ENCODE results near the gene HIGD1A. TPM values are rescaled to one million over a fixed set of nuclear protein-coding genes. Genes with fewer than 3 reads are reported as not detected.

The HIGD1A gene
- polyA plus RNA-seq, 1 of the 3 experiments (the other 2 are of a cell fraction), result 72.1 TPM

DNA sequence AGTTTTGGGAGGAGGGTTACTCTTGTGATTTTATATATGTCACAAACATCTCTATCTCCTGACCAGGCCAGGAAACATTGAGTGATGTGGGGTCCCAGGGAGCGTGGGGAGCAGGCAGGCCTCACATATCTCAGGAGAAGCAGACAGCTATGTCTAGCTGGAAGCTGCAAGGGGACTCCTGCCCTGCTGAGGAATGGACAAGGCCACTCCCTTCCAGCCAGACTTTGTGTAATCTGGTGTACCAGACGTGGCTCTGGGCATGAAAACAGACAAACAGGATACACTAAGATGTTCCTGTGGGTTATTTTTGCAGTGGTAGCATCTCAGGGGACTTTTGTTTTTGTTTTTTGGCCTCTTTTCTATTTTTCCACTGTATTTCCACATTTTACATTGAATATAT lies 48.2 kb upstream of the HIGD1A start:
- ChIA-PET CTCF (interaction anchor here (0.7 to 3.8 kb wide), 5 partner anchors 9 to 35 kb away, joined by 3 to 21 read pairs (median 3); partner anchors contain the start of gene CYP8B1), POLR2A (no interaction called here)
- no peaks in the 10 kb centered on the region for H3K9me3 ChIP-seq
- TF ChIP-seq SIN3A (IDR thresholded peaks at IDR 0.05; ENCODE audit: borderline replicate concordance, low read depth, low read length) (no peak), TAF1 (IDR thresholded peaks at IDR 0.05; ENCODE audit: borderline replicate concordance, low read depth, low read length) (no peak), YY1 (IDR thresholded peaks at IDR 0.05; ENCODE audit: low read depth) (no peak), NFIC (IDR thresholded peaks at IDR 0.05; ENCODE audit: borderline replicate concordance) (no peak), FOXJ3 (CRISPR knock-in tag; IDR thresholded peaks at IDR 0.05) (no peak), EP300 (IDR thresholded peaks at IDR 0.05; ENCODE audit: borderline replicate concordance in 1 of 2, low read depth in 1 of 2, low read length in 1 of 2) (no peak), ELF1 (IDR thresholded peaks at IDR 0.05) (no peak)
- TF ChIP-seq, protein P1, sequence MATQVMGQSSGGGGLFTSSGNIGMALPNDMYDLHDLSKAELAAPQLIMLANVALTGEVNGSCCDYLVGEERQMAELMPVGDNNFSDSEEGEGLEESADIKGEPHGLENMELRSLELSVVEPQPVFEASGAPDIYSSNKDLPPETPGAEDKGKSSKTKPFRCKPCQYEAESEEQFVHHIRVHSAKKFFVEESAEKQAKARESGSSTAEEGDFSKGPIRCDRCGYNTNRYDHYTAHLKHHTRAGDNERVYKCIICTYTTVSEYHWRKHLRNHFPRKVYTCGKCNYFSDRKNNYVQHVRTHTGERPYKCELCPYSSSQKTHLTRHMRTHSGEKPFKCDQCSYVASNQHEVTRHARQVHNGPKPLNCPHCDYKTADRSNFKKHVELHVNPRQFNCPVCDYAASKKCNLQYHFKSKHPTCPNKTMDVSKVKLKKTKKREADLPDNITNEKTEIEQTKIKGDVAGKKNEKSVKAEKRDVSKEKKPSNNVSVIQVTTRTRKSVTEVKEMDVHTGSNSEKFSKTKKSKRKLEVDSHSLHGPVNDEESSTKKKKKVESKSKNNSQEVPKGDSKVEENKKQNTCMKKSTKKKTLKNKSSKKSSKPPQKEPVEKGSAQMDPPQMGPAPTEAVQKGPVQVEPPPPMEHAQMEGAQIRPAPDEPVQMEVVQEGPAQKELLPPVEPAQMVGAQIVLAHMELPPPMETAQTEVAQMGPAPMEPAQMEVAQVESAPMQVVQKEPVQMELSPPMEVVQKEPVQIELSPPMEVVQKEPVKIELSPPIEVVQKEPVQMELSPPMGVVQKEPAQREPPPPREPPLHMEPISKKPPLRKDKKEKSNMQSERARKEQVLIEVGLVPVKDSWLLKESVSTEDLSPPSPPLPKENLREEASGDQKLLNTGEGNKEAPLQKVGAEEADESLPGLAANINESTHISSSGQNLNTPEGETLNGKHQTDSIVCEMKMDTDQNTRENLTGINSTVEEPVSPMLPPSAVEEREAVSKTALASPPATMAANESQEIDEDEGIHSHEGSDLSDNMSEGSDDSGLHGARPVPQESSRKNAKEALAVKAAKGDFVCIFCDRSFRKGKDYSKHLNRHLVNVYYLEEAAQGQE (IDR thresholded peaks at IDR 0.05; ENCODE audit: low read depth, low read length), result no peak
- TF ChIP-seq, protein P2, sequence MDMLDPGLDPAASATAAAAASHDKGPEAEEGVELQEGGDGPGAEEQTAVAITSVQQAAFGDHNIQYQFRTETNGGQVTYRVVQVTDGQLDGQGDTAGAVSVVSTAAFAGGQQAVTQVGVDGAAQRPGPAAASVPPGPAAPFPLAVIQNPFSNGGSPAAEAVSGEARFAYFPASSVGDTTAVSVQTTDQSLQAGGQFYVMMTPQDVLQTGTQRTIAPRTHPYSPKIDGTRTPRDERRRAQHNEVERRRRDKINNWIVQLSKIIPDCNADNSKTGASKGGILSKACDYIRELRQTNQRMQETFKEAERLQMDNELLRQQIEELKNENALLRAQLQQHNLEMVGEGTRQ (IDR thresholded peaks at IDR 0.05; ENCODE audit: borderline replicate concordance, low read depth, low read length), result no peak
- TF ChIP-seq, protein P3, sequence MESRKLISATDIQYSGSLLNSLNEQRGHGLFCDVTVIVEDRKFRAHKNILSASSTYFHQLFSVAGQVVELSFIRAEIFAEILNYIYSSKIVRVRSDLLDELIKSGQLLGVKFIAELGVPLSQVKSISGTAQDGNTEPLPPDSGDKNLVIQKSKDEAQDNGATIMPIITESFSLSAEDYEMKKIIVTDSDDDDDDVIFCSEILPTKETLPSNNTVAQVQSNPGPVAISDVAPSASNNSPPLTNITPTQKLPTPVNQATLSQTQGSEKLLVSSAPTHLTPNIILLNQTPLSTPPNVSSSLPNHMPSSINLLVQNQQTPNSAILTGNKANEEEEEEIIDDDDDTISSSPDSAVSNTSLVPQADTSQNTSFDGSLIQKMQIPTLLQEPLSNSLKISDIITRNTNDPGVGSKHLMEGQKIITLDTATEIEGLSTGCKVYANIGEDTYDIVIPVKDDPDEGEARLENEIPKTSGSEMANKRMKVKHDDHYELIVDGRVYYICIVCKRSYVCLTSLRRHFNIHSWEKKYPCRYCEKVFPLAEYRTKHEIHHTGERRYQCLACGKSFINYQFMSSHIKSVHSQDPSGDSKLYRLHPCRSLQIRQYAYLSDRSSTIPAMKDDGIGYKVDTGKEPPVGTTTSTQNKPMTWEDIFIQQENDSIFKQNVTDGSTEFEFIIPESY (IDR thresholded peaks at IDR 0.05; ENCODE audit: borderline replicate concordance, low read depth), result no peak
- TF ChIP-seq, protein P4, sequence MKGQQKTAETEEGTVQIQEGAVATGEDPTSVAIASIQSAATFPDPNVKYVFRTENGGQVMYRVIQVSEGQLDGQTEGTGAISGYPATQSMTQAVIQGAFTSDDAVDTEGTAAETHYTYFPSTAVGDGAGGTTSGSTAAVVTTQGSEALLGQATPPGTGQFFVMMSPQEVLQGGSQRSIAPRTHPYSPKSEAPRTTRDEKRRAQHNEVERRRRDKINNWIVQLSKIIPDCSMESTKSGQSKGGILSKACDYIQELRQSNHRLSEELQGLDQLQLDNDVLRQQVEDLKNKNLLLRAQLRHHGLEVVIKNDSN (IDR thresholded peaks at IDR 0.05; ENCODE audit: borderline replicate concordance, low read depth), result no peak
- TF ChIP-seq, protein P5, sequence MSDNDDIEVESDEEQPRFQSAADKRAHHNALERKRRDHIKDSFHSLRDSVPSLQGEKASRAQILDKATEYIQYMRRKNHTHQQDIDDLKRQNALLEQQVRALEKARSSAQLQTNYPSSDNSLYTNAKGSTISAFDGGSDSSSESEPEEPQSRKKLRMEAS (IDR thresholded peaks at IDR 0.05; ENCODE audit: low read depth), result no peak
- TF ChIP-seq, protein P6, sequence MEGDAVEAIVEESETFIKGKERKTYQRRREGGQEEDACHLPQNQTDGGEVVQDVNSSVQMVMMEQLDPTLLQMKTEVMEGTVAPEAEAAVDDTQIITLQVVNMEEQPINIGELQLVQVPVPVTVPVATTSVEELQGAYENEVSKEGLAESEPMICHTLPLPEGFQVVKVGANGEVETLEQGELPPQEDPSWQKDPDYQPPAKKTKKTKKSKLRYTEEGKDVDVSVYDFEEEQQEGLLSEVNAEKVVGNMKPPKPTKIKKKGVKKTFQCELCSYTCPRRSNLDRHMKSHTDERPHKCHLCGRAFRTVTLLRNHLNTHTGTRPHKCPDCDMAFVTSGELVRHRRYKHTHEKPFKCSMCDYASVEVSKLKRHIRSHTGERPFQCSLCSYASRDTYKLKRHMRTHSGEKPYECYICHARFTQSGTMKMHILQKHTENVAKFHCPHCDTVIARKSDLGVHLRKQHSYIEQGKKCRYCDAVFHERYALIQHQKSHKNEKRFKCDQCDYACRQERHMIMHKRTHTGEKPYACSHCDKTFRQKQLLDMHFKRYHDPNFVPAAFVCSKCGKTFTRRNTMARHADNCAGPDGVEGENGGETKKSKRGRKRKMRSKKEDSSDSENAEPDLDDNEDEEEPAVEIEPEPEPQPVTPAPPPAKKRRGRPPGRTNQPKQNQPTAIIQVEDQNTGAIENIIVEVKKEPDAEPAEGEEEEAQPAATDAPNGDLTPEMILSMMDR (IDR thresholded peaks at IDR 0.05), result no peak
- no peak overlapping the region for H3K4me3 ChIP-seq (ENCODE audit: low read depth in 2 of 2, low read length in 1 of 2)
- no peak overlapping the region for H2AFZ ChIP-seq (ENCODE audit: low read depth)
- H3K9me2 ChIP-seq, result no peaks in the 10 kb centered on the region
- 21% methylated on average over 2 of the region's 2 CpGs for WGBS (ENCODE audit: low lambda C conversion rate)
- peaks cover 8% of the 10 kb centered on the region; the same call in 1 of the 2 replicates for H3K27me3 ChIP-seq (ENCODE audit: insufficient read depth)
- H3K27ac ChIP-seq (ENCODE audit: low read depth in 2 of 2, low read length in 1 of 2), result peak overlapping the region in 1 of 2 experiments; percentile 69; a peak in 2 of 4 replicates
- no peak overlapping the region for H3K9ac ChIP-seq
- no peaks in the 10 kb centered on the region for H3K36me3 ChIP-seq (replicated peaks in 1 of 2; ENCODE audit: control insufficient read depth in 1 of 2, insufficient read depth in 2 of 2, low read length in 1 of 2)
- no peaks in the 10 kb centered on the region for H4K20me1 ChIP-seq (ENCODE audit: insufficient read depth)
- peaks cover 0 to 15% of the 10 kb centered on the region in 2 experiments; a peak in 1 of 4 replicates for H3K4me1 ChIP-seq (ENCODE audit: control insufficient read depth in 1 of 2, insufficient read depth in 2 of 2, low read depth in 1 of 2, low read length in 1 of 2)
- no peaks in the 10 kb centered on the region for H3K79me2 ChIP-seq (ENCODE audit: insufficient read depth)
- H3K4me2 ChIP-seq, result no peak overlapping the region
- peak; percentile 23 for DNase-seq
- no peaks in the 10 kb centered on the region for H3F3A ChIP-seq (replicated peaks; ENCODE audit: insufficient read depth)

All from SK-N-SH (cell line).